Mammary epithelial cell (primary cell): ENCODE results near the gene OR8B8.

Experiments used
- EZH2 ChIP-seq: IDR thresholded peaks from 2 replicates; pipeline ENCODE4 v1.6.1; 2012; ENCODE audit warnings: low read length, inconsistent platforms, borderline replicate concordance
- TF ChIP-seq, protein P1 (sequence below), 2 donors: IDR thresholded peaks in 1 of 2; conservative IDR thresholded peaks in 1 of 2; 2 replicates each; pipeline ENCODE4 v1.5.1; 2011 to 2012; ENCODE audit warnings: inconsistent platforms in 2 of 2, low read length in 2 of 2, mild to moderate bottlenecking in 2 of 2, control low read depth in 1 of 2, low read depth in 1 of 2; ENCODE audit not compliant: insufficient read depth in 1 of 2; ENCODE audit errors: extremely low read depth in 1 of 2

- TF ChIP-seq, protein P1, sequence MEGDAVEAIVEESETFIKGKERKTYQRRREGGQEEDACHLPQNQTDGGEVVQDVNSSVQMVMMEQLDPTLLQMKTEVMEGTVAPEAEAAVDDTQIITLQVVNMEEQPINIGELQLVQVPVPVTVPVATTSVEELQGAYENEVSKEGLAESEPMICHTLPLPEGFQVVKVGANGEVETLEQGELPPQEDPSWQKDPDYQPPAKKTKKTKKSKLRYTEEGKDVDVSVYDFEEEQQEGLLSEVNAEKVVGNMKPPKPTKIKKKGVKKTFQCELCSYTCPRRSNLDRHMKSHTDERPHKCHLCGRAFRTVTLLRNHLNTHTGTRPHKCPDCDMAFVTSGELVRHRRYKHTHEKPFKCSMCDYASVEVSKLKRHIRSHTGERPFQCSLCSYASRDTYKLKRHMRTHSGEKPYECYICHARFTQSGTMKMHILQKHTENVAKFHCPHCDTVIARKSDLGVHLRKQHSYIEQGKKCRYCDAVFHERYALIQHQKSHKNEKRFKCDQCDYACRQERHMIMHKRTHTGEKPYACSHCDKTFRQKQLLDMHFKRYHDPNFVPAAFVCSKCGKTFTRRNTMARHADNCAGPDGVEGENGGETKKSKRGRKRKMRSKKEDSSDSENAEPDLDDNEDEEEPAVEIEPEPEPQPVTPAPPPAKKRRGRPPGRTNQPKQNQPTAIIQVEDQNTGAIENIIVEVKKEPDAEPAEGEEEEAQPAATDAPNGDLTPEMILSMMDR (conservative IDR thresholded peaks at IDR 0.05 in 1 of 2, IDR thresholded peaks at IDR 0.05 in 1 of 2; ENCODE audit: extremely low read depth in 1 of 2, insufficient read depth in 1 of 2, low read depth in 1 of 2, low read length in 2 of 2): peak; percentile 83 to 90
- TF ChIP-seq EZH2: no peak
Observed at GRCh38 chr11:124402326-124402922, 43.1 kb downstream of the OR8B8 start.
